GM19438 (cell line): ENCODE measurements around the gene PHC2.
A peak's percentile ranks its signal among the peaks of the same experiment; 100 is the strongest.

ENCODE experiments used
- ATAC-seq: cut with Tn5 transposase; IDR thresholded peaks from one replicate; pipeline ENCODE4 v1.9.1; 2021; ENCODE audit warnings: low read depth; ENCODE audit not compliant: unreplicated experiment

PHC2 gene

DNA sequence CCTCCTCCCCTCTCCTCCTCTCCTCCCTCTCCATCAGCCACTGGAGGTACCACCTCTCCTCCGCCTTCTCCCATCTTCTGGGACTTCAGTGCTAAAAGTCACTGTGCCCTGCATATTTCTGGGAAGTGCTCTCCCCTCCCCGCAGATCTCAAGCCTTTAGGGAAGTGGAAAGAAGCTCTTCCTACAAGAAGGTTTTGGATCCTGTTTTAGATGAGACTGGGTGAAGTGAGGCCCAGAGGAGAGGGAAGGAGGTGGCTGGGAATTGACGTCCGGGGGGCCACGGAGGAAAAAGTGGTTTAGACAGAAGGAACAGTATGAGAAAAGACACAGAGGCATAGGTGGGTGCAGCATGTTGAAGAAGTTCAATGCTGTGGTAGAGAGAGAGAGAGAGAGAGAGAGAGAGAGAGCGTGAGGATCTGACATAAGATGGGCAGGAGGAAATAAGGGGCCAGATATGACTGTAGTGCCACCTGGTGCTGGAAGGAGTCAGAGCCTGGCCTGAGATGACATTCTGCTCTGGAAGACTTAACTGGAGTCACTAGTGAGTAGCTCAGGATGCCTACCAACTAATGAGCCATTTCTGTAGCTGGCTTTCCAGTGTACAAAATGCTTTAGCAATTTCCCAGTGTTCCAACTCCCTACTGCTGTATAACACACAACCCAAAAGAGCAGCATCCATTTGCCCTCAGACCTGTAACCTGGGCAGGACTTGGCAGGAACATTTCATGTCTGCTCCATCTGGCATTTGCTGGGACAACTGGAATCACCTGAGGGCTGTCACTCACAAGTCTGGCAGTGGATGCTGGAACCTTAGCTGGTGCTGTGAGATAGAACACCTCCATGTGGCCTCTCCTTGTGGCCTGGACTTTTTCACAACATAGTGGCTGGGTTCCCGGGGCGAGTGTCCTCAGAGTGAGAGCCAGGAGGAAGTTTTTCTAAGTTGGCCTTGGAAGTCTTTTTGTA lies 24.9 kb upstream of the PHC2 start:
- peak; percentile 49 for ATAC-seq

DNA sequence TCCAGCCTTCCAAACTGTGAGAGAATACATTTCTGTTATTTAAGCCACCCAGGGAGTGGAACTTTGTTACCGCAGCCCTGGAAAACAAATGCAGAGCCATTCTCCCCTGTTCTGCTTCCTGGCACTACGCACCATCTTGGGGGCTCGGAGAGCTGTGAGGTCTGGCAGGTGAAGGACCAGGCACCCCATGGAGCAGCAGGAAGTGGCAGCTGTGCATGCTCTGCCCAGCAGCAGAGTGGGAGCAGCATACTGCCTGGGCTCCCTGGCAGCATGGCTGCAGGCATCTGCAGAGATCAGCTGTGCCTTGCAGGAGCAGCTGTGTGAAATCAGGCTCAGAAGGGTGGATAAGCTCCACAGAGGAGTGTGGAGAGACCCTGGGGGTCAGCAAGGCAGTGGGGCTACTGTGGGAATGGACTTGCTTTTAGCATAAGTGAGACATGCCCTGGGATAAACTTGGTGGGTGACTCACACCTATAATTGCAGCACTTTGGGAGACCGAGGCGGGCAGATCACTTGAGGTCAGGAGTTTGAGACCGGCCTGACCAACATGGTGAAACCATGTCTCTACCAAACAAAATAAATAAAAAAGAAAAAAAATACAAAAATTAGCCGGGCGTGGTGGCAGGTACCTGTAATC lies 23.9 kb upstream of the PHC2 start:
- ATAC-seq = no peak

DNA sequence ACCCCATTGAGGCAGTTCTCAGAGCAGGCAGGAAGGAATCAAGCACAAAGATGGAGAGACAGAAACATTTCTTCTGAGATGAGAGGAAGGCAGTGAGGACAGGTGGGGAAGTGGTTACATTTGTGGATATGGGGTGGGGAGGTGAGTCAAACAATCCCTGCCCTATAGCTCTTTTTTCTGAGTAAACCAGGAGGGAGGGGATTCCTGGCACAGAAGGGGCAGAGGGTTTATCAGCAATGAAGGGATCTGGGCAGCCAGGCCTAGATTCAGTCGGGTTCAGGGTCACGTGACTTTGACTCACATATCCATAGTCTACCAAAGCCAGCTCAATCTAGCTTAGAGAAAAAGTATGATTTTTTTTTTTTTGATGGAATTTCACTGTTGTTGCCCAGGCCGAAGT lies 15.7 kb upstream of the PHC2 start:
- ATAC-seq = no peak

DNA sequence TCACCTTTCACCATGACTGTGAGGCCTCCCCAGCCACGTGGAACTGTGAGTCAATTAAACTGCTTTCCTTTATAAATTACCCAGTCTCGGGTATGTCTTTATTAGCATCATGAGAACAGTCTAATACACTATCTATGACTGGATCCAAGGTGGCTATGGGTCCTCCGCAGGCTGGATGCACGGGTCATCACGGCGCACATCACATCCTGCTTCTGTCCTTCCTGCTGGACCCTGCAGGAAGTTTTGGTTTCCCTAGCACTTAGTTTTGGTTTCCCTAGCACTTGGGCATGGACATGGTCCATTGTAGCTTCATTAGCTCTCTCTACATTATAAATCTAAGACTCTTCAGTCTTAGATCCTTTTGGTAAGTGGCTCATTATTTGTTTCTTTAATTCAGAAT lies 14.2 kb upstream of the PHC2 start:
- no peak for ATAC-seq

DNA sequence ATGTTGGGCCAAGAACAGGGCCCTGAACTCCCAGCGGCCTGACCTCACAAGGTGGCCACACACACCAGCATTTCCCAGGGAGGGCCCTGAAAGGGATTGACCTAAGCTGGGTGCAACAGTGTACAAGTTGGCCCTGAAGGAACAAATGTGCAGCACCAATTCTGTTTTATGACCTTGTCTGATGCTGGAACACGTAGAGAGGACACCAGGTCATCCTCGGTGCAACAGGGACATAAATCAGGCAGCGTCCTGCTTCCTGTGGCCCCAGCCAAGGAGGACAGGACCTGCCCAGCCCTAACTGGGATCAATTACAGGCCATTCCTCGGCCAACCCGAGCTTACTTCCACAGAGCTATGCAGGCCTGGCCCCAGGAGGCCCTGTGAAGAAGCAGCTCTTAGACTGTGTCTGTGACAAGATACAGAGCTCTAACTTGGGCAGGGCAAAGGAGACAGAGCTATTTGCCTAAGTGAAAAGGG lies 12.8 kb upstream of the PHC2 start:
- no peak for ATAC-seq

DNA sequence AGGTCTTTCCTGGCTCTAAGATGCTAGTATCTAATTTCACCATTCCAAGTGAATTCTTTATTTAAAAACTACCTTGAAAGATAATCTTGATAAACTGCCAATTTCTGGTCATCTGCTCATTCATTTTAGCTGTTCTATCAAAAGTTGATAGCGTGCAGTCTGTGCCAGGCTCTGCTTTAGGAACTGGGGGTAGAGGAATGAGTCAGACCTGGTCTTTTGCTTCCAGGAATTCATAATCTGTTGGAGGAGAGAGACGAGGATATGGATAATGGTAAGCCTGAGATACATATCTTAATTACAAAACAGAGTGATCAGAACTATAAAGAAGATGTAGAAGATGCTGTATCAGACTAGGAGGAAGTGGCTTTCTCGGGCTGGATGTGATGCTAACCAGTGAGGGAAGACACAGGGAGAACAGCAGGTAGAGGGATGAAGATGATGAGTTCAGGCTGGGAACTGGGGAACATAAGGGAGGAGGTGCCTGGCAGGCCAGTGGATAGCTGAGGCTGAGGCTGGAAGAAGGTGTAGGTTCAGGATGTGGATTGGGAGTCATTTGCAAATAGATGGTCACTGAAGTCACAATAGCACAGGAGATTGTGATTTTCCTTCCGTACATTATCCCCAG lies 12.3 kb upstream of the PHC2 start:
- ATAC-seq = no peak

DNA sequence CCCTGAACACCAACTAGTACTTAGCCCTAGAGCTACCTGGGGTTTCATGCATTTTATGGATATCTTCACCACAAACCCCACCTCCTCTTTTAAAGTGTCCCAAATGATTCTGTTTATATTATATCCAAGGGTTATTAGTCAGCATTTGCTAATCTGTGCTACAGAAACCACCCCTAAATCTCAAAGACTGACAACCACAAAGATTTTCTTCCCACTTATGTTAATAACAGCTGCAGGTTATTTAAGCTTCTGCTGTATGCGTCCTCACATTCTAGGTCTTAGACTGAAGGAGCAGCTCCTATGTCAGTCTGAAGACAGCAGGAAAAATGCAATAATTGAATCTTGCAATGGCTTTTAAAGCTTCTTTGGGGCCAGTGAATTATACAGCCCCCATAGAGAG lies 11.2 kb upstream of the PHC2 start:
- no peak for ATAC-seq

DNA sequence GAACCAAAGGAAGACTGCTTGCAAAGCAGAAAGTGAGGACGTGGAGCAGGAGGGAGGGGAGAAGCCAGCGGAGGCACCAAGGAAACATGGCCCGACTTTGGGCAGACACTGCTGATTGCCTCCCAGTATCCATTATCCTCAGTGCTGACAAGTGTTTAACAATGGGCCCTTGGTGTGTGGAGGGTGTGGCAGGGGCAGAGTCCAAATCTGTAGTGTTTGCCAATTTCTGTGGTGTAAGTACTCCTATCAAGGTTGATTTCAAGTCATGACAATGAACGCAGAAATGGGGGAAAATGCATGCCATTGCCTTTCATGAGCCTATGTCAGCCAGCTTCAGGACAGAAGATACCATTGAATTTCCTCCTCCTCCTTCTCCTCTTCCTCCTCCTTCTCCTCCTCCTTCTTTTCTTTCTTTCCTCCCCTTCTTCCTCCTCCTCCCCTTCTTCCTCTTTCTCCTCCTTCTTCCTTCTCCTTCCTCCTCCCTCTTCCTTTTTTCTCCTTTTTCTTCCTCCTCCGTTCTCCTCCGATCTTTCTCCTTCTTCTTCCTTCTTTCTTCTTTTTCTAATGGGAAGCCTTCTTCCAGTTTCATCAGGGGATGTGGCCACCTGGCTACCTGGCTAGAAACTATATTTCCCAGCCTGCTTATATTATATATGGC lies 10.3 kb upstream of the PHC2 start:
- no peak for ATAC-seq

DNA sequence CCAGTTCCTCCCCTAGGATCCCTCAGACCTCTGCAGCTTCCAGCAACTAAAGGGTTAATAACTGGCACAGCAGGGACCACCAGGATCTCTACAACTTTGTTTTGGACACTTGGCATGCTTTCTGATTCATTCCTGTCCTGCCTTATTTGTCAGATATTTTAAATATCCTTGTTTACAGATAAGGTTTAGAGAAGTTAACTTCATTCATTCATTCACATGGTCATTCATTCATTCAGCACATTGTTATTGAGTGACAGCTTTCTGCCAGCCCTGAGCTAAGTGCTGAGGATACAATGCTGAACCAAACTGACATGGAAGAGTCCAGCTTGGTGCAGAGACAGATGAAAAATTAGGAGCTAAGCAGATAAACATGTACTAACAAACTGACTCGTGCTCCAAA lies 8.8 kb upstream of the PHC2 start:
- ATAC-seq = no peak

DNA sequence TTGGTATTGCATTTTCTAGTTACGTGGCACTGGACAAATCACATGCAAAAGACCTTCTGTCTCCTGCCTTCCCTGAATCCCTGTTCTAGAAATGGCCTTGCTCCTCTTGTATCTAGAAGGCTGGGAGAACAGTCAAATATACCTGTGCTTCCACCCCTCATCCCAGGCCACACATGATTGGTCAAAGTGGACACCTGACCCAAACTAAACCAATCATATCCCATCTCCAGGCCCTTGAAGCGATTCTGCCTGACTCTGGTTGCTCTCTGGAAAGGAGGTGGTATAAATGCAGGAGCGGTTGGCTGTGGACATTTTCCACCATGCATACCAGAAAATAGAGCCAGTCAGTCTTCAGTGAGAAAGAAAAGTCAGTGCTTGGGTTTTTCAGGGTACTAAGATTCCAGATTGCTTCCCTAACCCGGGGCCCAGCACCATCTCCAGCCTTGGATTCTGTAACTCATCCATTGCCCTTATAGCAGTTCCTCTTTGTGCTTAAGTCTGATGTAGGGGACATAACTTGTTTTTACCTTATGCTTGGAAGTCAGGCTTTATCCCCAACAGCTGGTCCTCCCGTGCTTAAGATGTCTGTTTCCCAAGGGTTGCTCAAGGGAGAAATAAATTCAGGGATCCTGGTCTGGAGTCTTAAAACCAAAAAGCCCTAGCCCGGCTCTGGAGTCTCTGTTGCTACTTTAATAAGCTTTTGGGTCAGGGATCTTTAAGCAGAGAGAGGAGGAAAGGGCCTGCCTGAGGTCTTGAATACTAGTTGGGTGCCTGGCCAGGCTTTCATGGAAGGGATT lies 7.7 kb upstream of the PHC2 start:
- ATAC-seq = no peak

DNA sequence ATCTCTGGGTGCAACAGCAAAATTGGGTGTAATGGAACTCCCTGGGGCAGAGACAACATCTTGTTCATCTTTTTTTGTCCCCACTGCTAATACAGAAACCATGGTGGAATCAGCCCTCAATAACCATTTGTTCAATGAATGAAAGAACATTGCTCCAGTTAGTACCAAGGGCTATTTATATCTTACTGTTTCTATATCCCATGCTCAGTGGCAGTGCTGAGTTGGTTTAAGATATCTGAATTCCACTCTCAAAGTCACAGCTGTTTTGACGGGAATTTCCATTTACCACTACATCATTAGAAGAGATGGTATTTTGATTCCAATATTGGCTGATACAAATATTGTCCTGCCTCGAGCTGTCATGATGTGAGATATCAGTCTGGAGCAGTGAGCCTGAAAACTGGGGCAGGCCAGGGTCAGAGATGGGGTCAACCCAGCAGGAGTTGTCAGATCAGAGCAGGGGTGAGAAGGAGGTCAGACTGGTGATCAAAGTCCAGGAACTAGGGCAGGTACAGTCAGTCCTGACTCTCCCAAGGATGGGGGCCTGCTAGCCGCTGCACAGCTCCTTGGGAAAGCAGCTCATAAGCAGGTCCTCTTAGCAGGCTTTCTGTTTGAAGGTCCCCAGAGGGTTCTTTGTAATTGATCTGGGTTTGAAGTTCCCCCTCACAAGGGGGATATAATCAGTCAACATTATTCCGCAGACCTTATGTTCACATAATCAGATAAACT lies 5.8 kb upstream of the PHC2 start:
- ATAC-seq = no peak

DNA sequence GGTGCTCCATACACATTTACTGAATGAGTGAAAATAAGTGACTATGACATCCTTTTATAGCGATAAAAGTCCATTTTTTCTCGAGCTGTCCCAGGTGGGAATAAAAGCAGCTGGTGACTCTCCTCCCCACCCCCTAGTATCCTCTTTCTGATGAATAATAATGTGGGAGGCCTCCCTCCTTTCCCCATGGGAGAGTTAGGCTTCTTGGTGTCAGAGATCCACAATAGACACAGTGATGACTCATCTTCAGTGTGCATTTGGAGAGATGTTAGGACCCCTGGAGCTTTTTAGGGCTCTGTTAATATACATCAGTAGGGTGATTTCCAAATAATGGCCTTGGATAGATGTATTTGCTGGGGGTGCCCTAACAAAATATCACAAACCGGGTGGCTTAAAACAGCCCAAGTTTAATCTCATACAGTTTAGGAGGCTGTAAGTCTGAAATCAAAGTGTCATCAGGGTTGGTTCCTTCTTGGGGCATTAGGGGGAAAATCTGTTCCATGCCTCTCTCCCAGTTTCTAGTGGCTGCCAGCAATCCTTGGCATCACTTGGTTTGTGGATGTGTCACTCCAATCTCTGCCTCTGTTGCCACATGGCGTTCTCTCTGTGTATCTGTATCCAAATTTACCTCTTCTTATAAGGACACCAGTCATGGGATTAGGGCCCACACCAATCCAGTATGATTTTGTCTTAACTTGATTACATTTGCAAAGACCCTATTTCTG lies 4.4 kb upstream of the PHC2 start:
- no peak for ATAC-seq

DNA sequence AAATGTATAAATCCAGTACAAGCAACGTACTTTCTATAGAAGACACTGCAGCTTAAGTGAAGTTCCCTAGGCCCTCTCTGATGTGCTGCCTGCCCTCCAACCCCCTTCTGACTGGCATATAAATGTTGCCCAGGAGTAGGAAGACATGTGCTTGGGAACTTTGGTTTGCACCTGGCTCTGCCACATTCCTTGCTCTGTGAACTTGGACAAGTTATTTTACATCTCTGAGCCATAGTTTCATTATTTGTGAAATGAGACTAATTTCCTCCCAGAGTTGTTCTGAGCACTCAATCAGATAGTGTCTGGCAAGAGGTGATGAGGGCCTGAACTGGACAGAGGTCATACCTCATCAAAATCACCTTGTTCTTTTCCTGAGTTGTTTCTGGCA lies 3.5 kb upstream of the PHC2 start:
- ATAC-seq = no peak

DNA sequence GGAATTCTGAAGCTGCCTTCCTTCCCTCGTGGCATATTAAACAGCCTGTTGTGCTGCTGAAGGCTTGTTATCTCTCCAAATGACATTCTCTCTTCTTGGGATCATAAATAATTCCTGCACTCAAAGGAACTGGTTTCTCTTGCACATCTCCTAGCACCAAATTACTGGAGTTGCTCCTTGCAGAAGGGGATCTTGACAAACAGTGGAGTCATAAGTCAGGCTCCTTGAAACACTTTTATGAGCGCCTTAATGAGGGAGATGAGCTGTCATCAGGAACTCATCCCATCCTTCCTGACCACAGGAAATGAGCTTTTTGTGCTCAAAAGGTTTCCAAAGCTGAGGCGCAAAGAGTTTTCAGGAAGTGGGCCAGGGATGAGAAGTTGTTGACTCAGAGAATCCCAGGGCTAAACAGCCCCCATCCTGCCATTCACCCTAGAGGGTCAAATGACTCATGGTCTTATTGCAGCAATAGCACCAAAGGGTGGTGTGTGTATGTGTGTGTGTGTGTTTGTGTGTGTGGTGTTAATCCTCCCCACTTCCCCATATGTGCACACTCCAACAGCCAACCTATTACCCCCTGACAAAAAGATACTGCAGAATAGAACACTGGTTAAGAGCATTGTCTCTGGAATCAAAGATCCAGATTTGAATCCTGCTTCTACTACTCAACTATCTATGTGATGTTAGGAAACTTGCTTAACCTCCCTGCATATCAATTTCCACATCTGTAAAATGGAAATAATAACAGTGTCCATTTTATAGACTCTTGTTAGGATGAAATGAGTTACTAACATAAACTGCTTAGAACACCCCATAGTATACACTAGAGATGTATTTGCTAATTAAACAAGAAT lies 2.8 kb upstream of the PHC2 start:
- ATAC-seq = no peak

DNA sequence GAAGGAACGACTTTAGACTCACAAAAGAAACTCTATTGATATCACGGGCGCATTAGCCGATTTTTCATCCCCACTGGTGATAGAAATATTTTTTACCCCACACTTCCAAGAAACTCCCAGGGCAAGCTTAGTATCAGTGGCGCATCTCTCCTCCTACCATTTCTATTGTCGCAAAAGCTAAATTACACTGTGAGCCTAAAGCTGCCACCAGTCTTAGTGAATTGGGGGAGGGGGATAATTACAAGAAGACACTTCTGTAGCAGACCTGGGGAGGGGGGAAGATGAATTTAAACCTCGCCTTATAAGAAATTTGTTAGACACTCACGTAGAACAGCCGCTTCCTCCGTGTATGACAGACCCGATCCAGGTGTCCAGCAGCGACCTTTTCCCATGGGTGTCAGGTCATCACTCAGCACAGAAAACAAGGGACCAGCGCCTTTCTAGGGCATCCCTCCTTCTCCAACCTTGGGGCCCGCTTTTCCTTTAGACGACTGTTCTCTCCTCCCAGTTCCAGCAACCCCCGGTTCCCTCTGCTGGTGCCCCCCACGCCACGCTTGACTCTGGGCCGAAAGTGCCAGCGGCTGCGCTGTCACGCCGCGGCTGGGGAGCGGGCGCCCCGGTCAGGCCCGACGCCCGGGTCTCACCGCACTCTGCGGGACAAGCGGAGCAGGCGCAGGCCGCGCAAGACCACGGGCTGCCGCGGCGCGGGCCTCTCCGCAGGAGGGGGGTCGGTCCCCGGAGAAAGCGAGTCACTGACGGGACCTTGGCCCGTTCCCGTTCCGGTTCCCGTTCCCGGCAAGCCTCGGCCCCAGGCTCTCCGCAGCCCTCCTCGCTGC lies 821 bp downstream of the PHC2 start:
- no peak for ATAC-seq

DNA sequence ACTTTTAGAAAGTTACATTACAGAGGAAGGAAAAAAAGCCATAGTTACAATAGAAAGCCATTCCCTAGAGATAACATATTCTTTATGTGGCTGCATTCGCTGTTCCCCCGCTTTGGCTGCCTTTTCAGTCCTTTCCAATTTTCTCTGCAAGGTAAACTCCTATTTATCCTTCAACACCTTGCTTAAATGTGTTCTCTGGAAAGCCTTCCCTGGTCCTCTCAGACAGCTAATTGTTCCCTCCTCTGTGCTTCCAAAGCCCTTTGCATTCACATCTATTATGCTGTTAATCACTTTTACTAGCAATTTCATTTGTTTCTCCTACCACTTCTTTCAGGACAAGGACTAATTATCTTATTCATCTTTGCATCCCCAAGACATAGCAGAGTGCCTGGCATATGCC lies 1.6 kb downstream of the PHC2 start:
- no peak for ATAC-seq

DNA sequence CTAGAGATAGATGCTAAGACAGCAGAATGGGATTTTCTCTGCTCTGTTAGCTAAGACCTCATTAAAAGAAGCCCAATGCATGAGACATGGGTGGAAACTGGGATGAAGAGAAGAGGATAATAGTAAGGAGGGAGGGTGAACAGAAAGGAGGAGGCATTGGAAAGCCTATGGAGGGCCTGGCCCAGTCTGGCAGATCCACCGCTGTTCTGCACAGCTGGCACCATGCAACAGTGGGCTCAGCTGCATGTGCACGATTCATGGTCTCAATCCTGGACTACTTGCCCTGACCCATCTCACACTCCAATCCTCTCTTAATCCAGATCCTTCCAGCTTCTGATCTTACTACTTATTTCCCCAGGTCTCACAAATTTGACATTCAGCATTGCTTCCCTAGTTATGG lies 2.2 kb downstream of the PHC2 start:
- ATAC-seq = no peak
